Glomerular visceral epithelial cell (primary cell): ENCODE results near the gene ADGRG6.
"Not testable (repeated sequence)": the region's sequence is repeated elsewhere in the genome, so short reads cannot be mapped to it uniquely, and the experiment has no call there.

Experiments
- DNase-seq: peaks from one replicate; pipeline ENCODE4 v3.0.0-alpha.2; 2016; ENCODE audit errors: extremely low spot score

ADGRG6 gene

GRCh38 chr6:142346166-142346565 is 44.4 kb downstream of the ADGRG6 start:
- DNase-seq = not testable (repeated sequence)

GRCh38 chr6:142349215-142349823 is 47.5 kb downstream of the ADGRG6 start:
- DNase-seq = no peak

GRCh38 chr6:142350309-142350708 is 48.5 kb downstream of the ADGRG6 start:
- no peak for DNase-seq

GRCh38 chr6:142353690-142354089 is 51.9 kb downstream of the ADGRG6 start:
- no peak for DNase-seq

- DNase-seq = no peak
Observed at GRCh38 chr6:142354650-142355049, 52.8 kb downstream of the ADGRG6 start.

GRCh38 chr6:142355520-142356174 is 53.8 kb downstream of the ADGRG6 start:
- DNase-seq = no peak

- DNase-seq = no peak
Observed at GRCh38 chr6:142356201-142356883, 54.5 kb downstream of the ADGRG6 start.

GRCh38 chr6:142356884-142357225 is 55.0 kb downstream of the ADGRG6 start:
- no peak for DNase-seq

GRCh38 chr6:142357879-142358278 is 56.1 kb downstream of the ADGRG6 start:
- no peak for DNase-seq

- no peak for DNase-seq
Observed at GRCh38 chr6:142359271-142359960, 57.6 kb downstream of the ADGRG6 start.

GRCh38 chr6:142361345-142361744 is 59.5 kb downstream of the ADGRG6 start:
- no peak for DNase-seq

- peak; percentile 69 for DNase-seq
Observed at GRCh38 chr6:142361779-142362750, 60.3 kb downstream of the ADGRG6 start.

GRCh38 chr6:142367061-142367460 is 65.3 kb downstream of the ADGRG6 start:
- no peak for DNase-seq

- DNase-seq = no peak
Observed at GRCh38 chr6:142367501-142368018, 65.8 kb downstream of the ADGRG6 start.

- DNase-seq = no peak
Observed at GRCh38 chr6:142369266-142369665, 67.5 kb downstream of the ADGRG6 start.

- DNase-seq = peak; percentile 94
Observed at GRCh38 chr6:142372348-142372747, 70.5 kb downstream of the ADGRG6 start.

- no peak for DNase-seq
Observed at GRCh38 chr6:142373268-142374090, 71.7 kb downstream of the ADGRG6 start.

- no peak for DNase-seq
Observed at GRCh38 chr6:142374091-142374770, 72.4 kb downstream of the ADGRG6 start.

GRCh38 chr6:142374965-142375733 is 73.3 kb downstream of the ADGRG6 start:
- peak; percentile 93 for DNase-seq
